Activated naive CD4-positive, alpha-beta T cell (primary cell): Measurements from ENCODE around the gene RPL18.

ENCODE experiments used
- DNase-seq, 4 experiments: peaks; one replicate each; lab custom pipeline; 2025; lab: John Stamatoyannopoulos, UW

The RPL18 gene

GRCh38 chr19:48630296-48631063 is 11.5 kb upstream of the RPL18 start:
- no peak for DNase-seq

DNA sequence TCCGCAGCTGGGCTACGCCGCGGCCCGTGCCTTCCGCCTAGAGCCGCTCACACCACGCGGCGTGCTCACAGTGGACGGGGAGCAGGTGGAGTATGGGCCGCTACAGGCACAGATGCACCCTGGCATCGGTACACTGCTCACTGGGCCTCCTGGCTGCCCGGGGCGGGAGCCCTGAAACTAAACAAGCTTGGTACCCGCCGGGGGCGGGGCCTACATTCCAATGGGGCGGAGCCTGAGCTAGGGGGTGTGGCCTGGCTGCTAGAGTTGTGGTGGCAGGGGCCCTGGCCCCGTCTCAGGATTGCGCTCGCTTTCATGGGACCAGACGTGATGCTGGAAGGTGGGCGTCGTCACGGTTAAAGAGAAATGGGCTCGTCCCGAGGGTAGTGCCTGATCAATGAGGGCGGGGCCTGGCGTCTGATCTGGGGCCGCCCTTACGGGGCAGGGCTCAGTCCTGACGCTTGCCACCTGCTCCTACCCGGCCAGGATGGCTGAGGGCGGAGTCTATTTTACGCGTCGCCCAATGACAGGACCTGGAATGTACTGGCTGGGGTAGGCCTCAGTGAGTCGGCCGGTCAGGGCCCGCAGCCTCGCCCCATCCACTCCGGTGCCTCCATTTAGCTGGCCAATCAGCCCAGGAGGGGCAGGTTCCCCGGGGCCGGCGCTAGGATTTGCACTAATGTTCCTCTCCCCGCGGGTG is 10.8 kb upstream of the RPL18 start:
- DNase-seq = peak in 1 of 4 experiments; percentile 27

DNA sequence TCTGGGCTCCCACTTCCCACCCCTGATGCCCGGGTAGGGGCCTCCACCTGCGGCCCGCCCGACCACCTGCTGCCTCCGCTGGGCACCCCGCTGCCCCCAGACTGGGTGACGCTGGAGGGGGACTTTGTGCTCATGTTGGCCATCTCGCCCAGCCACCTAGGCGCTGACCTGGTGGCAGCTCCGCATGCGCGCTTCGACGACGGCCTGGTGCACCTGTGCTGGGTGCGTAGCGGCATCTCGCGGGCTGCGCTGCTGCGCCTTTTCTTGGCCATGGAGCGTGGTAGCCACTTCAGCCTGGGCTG is 10.3 kb upstream of the RPL18 start:
- DNase-seq = no peak

DNA sequence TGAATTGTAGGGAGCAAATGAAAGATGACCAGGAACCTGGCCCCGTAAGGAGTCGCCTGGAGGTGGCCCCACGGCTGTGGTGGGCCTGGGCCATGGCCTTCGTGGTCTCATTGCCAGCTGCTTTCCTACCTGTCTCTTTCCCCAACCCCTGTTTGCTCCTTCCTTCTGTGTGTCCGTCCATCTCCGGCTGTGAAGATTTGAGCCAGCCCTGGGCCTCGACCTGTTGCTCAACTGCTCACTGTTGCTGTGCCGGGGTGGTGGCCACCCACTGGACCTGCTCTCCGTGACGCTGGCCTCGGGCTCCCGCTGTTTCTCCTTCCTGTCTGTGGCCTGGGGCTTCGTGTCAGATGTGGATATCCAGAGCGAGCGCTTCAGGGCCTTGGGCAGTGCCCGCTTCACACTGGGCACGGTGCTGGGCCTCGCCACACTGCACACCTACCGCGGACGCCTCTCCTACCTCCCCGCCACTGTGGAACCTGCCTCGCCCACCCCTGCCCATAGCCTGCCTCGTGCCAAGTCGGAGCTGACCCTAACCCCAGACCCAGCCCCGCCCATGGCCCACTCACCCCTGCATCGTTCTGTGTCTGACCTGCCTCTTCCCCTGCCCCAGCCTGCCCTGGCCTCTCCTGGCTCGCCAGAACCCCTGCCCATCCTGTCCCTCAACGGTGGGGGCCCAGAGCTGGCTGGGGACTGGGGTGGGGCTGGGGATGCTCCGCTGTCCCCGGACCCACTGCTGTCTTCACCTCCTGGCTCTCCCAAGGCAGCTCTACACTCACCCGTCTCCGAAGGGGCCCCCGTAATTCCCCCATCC is 9.7 kb upstream of the RPL18 start:
- DNase-seq = no peak

DNA sequence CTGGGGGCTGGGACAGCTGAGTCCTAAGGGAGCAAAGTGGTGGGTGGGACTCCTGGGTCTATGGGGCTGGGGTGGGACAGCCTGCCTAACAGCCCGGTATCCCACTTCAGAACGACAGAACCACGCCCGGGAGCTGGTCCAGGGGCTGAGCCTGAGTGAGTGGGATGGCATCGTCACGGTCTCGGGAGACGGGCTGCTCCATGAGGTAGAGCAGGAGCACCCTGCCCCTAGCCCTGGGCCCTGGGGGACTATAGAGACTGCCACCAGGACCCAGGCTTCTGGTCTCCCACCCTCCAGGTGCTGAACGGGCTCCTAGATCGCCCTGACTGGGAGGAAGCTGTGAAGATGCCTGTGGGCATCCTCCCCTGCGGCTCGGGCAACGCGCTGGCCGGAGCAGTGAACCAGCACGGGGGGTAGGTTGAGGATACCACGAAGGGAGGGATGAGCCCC is 8.9 kb upstream of the RPL18 start:
- DNase-seq = no peak

DNA sequence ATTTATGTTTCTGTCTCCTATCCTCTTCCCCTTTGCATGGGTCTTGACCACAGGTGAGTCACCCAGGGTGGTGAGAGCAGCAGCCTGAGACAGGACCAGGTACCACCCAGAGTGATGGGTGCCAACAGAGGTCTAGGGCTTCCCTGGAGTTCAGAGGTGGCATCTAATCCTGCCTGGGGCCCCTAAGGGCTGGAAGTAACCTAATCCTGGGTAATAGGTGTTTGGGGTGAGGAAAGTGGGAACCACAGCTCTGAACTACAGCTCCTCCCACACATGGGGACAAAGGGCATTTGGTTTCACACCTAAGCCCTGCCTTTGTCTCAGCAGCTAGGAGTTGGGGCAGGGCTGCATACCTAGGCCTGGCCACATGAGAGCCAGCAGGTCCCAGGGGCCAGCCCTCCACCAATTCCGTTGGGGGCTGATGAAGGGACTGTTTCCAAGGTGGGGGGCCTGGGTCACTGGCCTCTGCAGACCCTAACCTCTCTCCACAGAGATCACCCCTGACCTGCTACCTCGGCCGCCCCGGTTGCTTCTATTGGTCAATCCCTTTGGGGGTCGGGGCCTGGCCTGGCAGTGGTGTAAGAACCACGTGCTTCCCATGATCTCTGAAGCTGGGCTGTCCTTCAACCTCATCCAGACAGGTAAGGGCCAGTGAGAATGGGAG is 8.4 kb upstream of the RPL18 start:
- DNase-seq = no peak

- no peak for DNase-seq
Measured at GRCh38 chr19:48625891-48626327, 6.9 kb upstream of the RPL18 start.

- DNase-seq = no peak
Measured at GRCh38 chr19:48624791-48625723, 6.1 kb upstream of the RPL18 start.

DNA sequence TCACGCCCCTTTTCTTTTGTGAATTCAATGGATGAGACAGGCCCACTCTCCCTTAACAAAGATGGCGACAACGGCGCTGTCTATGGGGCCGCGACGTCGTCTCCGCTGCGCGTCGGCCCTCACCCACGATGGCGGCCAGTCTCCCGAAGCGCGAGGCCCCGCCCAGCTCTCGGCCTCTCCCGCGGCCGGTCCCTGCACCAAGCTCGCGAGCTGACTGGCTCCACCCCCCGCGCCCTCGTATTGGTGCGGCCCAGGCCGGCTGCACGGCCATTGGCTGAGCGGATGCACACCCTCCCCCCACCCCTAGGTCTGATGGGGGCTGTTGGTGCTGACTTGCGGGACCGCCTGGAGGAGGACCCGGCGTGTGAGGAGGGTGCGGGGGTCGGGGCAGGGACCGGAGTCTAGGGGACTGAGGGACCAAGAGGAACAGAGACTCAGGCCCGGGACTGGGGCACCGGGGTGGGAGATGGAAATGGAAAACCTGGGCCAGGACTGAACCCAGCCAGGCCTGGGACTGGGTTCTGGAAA is 5.2 kb upstream of the RPL18 start:
- peak; percentile 85 to 94 (median 88) for DNase-seq

GRCh38 chr19:48623556-48624066 is 4.6 kb upstream of the RPL18 start:
- no peak for DNase-seq

- no peak for DNase-seq
Measured at GRCh38 chr19:48619692-48620585, 961 bp upstream of the RPL18 start.

DNA sequence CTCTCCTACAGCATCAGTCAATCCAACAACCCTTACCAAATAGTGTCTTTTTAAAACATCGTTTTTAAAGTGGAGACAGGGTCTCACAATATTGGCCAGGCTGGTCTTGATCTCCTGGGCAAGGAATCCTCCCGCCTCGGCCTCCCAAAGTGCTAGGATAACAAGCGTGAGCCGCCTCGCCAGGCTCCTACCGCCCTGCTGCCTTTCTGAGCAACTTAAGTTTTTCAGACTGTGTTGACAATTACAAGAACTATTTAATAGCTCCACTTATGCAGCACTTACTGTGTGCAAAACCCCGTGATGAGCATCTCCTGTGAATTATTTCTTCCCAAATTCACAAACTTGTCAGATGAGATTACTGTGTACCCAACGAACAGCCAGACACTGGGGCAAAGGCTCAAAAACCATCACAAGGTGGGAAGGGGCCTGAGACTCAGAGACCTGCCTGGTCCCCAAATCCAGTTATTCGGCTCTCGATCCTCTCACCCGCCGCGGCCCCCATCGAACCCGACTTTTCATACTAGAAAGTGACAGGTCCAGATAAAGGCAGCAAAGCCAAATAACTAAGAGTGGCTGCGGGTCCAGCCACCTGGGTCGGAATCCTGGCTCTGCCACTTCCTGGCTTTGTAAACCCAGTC is 581 bp downstream of the RPL18 start:
- DNase-seq = peak in 1 of 4 experiments; percentile 46

GRCh38 chr19:48617146-48617937 is 1.6 kb downstream of the RPL18 start:
- DNase-seq = no peak

GRCh38 chr19:48616491-48617056 is 2.4 kb downstream of the RPL18 start:
- DNase-seq = no peak

DNA sequence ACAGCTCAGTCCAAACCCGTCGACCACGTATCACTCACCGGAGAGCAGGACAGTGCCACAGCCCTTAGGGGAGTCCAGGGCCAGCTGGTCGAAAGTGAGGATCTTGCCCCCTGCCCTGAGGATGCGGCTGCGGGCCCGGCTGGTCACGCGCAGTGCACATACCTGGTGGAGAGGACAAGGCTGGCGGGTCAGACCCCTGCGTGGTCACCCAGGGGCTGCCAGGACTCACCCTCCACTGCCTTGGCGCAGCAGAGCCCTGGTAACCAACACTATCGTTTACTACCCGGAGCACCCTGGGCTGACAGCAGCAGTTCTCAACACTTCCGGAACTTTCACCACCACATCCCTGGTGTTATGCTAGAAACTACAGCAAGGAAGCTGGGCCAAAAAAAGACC is 2.9 kb downstream of the RPL18 start:
- DNase-seq = no peak

GRCh38 chr19:48615231-48616040 is 3.5 kb downstream of the RPL18 start:
- DNase-seq = no peak
